K562 (cell line): ENCODE results near the gene GRK3. TPM values are rescaled to one million over a fixed set of nuclear protein-coding genes. Genes with fewer than 3 reads are reported as not detected.

Experiments used
- ATAC-seq: fragments of 200-7000 bp; cut with Tn5 transposase; 3 replicates; pipeline ENCODE4 v1.9.1; 2020; ENCODE audit warnings: moderate library complexity
- BruUV-seq: library from RNA; stranded (reverse); fragments of 400-500 nt; replicated peaks from 2 replicates; lab custom pipeline; 2021; lab: Mats Ljungman, UMichigan
- CTCF ChIA-PET: fragments of 300-600 bp; formaldehyde crosslinking; extraction: SDS; loops from one replicate; lab custom pipeline; 2021; ENCODE audit warnings: low intra/inter-chr PET ratio; lab: Yijun Ruan, JAX
- POLR2A ChIA-PET: fragments of 300-600, 350-650 bp; sonication (Branson Sonifier 250); formaldehyde crosslinking; extraction: SDS; loops from one replicate; lab custom pipeline; 2021; ENCODE audit warnings: antibody characterized with exemption, inconsistent platforms; lab: Yijun Ruan, JAX
- DNase-seq, 4 experiments: peaks; one replicate each; pipeline versions ENCODE4 v3.0.0 to v3.0.0-alpha.2; 2011 to 2018; ENCODE audit warnings: low spot score in 3 of 4, mixed read lengths in 3 of 4; ENCODE audit errors: extremely low read depth in 1 of 4
- FAIRE-seq: peaks from 2 replicates; lab custom pipeline; 2011; peaks lifted over from hg19 to GRCh38; lab: Jason Lieb, UNC
- H2AFZ ChIP-seq: 2 replicates; pipeline ENCODE4 v1.6.0; 2011; ENCODE audit warnings: low read depth, low read length, control low read depth, inconsistent platforms
- H3K27ac ChIP-seq: fragments of 200-600 bp; 3 replicates; pipeline ENCODE4 v1.8.0; 2011; ENCODE audit warnings: low read depth, mild to moderate bottlenecking, control low read depth, inconsistent platforms, low read length, moderate library complexity, mixed read lengths; ENCODE audit errors: extremely low read depth
- H3K27me3 ChIP-seq, 2 experiments: fragments of 300-600 bp in 1 of 2; 2 replicates in 1 of 2; 3 replicates in 1 of 2; pipeline versions ENCODE4 v1.6.0 to v1.8.0; 2011; ENCODE audit warnings: inconsistent platforms in 2 of 2, low read length in 2 of 2, mild to moderate bottlenecking in 1 of 2, mixed read lengths in 1 of 2, moderate library complexity in 1 of 2; ENCODE audit not compliant: control insufficient read depth in 2 of 2, insufficient read depth in 2 of 2
- H3K36me3 ChIP-seq: fragments of 300-600 bp; 3 replicates; pipeline ENCODE4 v1.8.0; 2011; ENCODE audit warnings: mild to moderate bottlenecking, low read length, inconsistent platforms; ENCODE audit not compliant: control insufficient read depth, insufficient read depth
- H3K4me1 ChIP-seq, 2 experiments: fragments of 200-600 bp in 1 of 2; replicated peaks in 1 of 2; 2 replicates in 1 of 2; 3 replicates in 1 of 2; pipeline versions ENCODE4 v1.5.1 to v1.8.0; 2011; ENCODE audit warnings: inconsistent platforms in 2 of 2, low read length in 2 of 2, mild to moderate bottlenecking in 1 of 2, mixed read lengths in 1 of 2, moderate library complexity in 1 of 2; ENCODE audit not compliant: control insufficient read depth in 2 of 2, insufficient read depth in 2 of 2
- H3K4me2 ChIP-seq: 2 replicates; pipeline ENCODE4 v1.6.1; 2011; ENCODE audit warnings: low read length, control low read depth, inconsistent platforms, mixed read lengths; ENCODE audit not compliant: insufficient read depth
- H3K4me3 ChIP-seq: fragments of 200-600 bp; sonication (generic), shearing (Covaris generic); 2 replicates; pipeline ENCODE4 v1.5.1; 2016; ENCODE audit warnings: control low read depth, inconsistent platforms
- H3K79me2 ChIP-seq: fragments of 200-600 bp; 3 replicates; pipeline ENCODE4 v1.8.0; 2011; ENCODE audit warnings: low read length, inconsistent platforms; ENCODE audit not compliant: control insufficient read depth, insufficient read depth
- H3K9ac ChIP-seq, 2 experiments: 2 replicates each; pipeline versions ENCODE4 v1.6.0 to v1.6.1; 2011; ENCODE audit warnings: low read depth in 2 of 2, low read length in 2 of 2, control low read depth in 1 of 2, inconsistent platforms in 1 of 2, mild to moderate bottlenecking in 1 of 2, mixed read lengths in 1 of 2; ENCODE audit not compliant: insufficient read depth in 1 of 2
- H3K9me1 ChIP-seq: one replicate; pipeline ENCODE4 v1.6.0; 2011; ENCODE audit warnings: inconsistent platforms, mild to moderate bottlenecking, low read length, moderate library complexity; ENCODE audit not compliant: control insufficient read depth, insufficient read depth
- H3K9me3 ChIP-seq: replicated peaks from 2 replicates; pipeline ENCODE4 v1.5.1; 2011; ENCODE audit warnings: low read depth, low read length, inconsistent platforms; ENCODE audit not compliant: control insufficient read depth, insufficient read depth
- H4K20me1 ChIP-seq: replicated peaks from 2 replicates; pipeline ENCODE4 v1.6.1; 2011; ENCODE audit warnings: low read length, inconsistent platforms, mixed read lengths; ENCODE audit not compliant: control insufficient read depth, insufficient read depth
- HOXB6 ChIP-seq: fragments of 250-450 bp; sonication (Bioruptor Pico); IDR thresholded peaks from 2 replicates; pipeline ENCODE4 v1.5.1; 2022; ENCODE audit warnings: mild to moderate bottlenecking, borderline replicate concordance
- KLF10 ChIP-seq: fragments of 250-450 bp; sonication (Bioruptor Pico); IDR thresholded peaks from 2 replicates; pipeline ENCODE4 v1.6.1; 2021; ENCODE audit warnings: matching md5 sums
- MBD2 ChIP-seq: sonication (generic); IDR thresholded peaks from 2 replicates; pipeline ENCODE4 v1.6.1; 2016; ENCODE audit warnings: low read depth, borderline replicate concordance
- MXI1 ChIP-seq: IDR thresholded peaks from 2 replicates; pipeline ENCODE4 v1.6.1; 2011; ENCODE audit warnings: low read depth, mild to moderate bottlenecking, improper control_type of control experiment, low read length
- NFXL1 ChIP-seq: fragments of 450-650 bp; formaldehyde crosslinking; IDR thresholded peaks from 2 replicates; pipeline ENCODE4 v1.4.0; 2021; ENCODE audit warnings: mild to moderate bottlenecking
- PHB ChIP-seq: fragments of 250-450 bp; sonication (Bioruptor Pico); IDR thresholded peaks from 2 replicates; pipeline ENCODE4 v1.5.0; 2021
- PYGO2 ChIP-seq: fragments of 450-650 bp; IDR thresholded peaks from 2 replicates; pipeline ENCODE4 v1.6.1; 2016; ENCODE audit warnings: mild to moderate bottlenecking, missing genetic modification characterization, moderate library complexity, missing compliant biosample characterization
- RBM22 ChIP-seq: fragments of 200-400 bp; formaldehyde crosslinking; IDR thresholded peaks from 2 replicates; pipeline ENCODE4 v1.6.1; 2018; ENCODE audit warnings: low read length, low read depth; ENCODE audit not compliant: poor library complexity, severe bottlenecking
- RBM39 ChIP-seq: fragments of 200-400 bp; formaldehyde crosslinking; optimal IDR thresholded peaks from 2 replicates; pipeline ENCODE3; 2018; ENCODE audit warnings: low read depth, low read length
- ZC3H11A ChIP-seq: IDR thresholded peaks from 2 replicates; pipeline ENCODE4 v1.6.1; 2012; ENCODE audit warnings: low read depth, low read length, improper control_type of control experiment
- ZNF121 ChIP-seq: sonication (generic); formaldehyde crosslinking; conservative IDR thresholded peaks from 2 replicates; pipeline ENCODE4 v1.8.0; 2022; ENCODE audit warnings: missing genetic modification reagents
- ZNF197 ChIP-seq: fragments of 200-800 bp; sonication (Bioruptor generic); IDR thresholded peaks from 2 replicates; pipeline ENCODE4 v1.6.1; 2016; ENCODE audit warnings: low read depth, missing genetic modification characterization, missing compliant biosample characterization
- ZNF717 ChIP-seq: fragments of 250-450 bp; sonication (Bioruptor Pico); IDR thresholded peaks from 2 replicates; pipeline ENCODE4 v1.5.0; 2021
- WGBS: fragments of 100-300 bp; shearing (Covaris generic); methylation state at CpG from one replicate; pipeline ENCODE4 v1.1.6; 2016; ENCODE audit warnings: low coverage, mixed read lengths; ENCODE audit not compliant: insufficient coverage; ENCODE audit errors: missing lambda C conversion rate; 5-methylcytosine and 5-hydroxymethylcytosine counted together
- in situ Hi-C: fragments of 300-500 bp; cut with MboI; formaldehyde crosslinking; loops from 4 replicates; pipeline ENCODE4 v1.15.0; 2018; ENCODE audit warnings: inconsistent platforms, mixed read lengths
- intact Hi-C: fragments of 100-400 bp; cut with micrococcal nuclease; formaldehyde crosslinking; loops from 2 replicates; pipeline ENCODE4 v1.14.2; 2022
- polyA plus RNA-seq, 8 experiments: library from polyadenylated mRNA; depleted of rRNA in 4 of 8; stranded (reverse) in 5 of 8; unstranded in 3 of 8; fragments of >200 nt; fragmentation: Nextera tagmentation in 2 of 8; fragmentation: Illumina TruSeq in 1 of 8; extraction: Ambion mirVana in 2 of 8; extraction: Trizol in 1 of 8; gene quantifications; 2 replicates each; pipeline versions ENCODE4 v1.2.1 to v1.2.3, GENCODE V29; 2011 to 2014; ENCODE audit warnings: inconsistent platforms in 1 of 8, missing spikeins in 1 of 8
- total RNA-seq, 7 experiments: library from RNA; depleted of rRNA in 6 of 7; stranded (reverse); fragments of >200 nt in 6 of 7; fragmentation: Illumina TruSeq in 2 of 7; extraction: Trizol in 2 of 7; gene quantifications; 2 replicates each; pipeline versions ENCODE4 v1.2.1 to v1.2.3, GENCODE V29; 2011 to 2021; ENCODE audit warnings: low replicate concordance in 1 of 7
- TF ChIP-seq, protein P1 (sequence below): fragments of 450-650 bp; formaldehyde crosslinking; IDR thresholded peaks from 2 replicates; pipeline ENCODE4 v1.4.0; 2020; ENCODE audit warnings: mild to moderate bottlenecking, mixed read lengths
- TF ChIP-seq, protein P2 (sequence below): IDR thresholded peaks from 2 replicates; pipeline ENCODE4 v1.6.1; 2016; ENCODE audit warnings: missing genetic modification characterization, missing compliant biosample characterization
- TF ChIP-seq, protein P3 (sequence below): fragments of 250-450 bp; sonication (Bioruptor Pico); IDR thresholded peaks from 2 replicates; pipeline ENCODE4 v1.9.0; 2021; ENCODE audit warnings: mild to moderate bottlenecking

The GRK3 gene
- total and polyA plus RNA-seq, 9 of the 15 experiments (the other 6 are each of a cell fraction or from before 2014, with no cell fraction given), result 1.4 to 7.6 (median 3.6) TPM

DNA sequence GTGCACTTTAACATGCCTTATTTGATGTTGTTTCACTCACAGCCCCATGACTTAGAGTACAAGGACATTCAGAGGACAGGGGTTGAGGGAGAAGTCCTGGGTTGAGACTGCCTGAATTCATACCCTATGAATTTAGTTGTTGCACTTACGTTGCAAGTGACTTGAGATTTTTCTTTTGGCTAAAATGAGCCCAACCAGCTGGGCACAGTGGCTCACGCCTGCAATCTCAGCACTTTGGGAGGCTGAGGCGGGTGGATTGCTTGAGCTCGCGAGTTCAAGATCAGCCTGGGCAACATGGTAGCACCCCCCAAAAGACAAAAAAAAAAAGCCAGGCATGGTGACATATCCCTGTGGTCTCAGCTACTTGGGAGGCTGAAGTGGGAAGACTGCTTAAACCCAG lies 7.3 kb upstream of the GRK3 start:
- no peak overlapping the region for H2AFZ ChIP-seq
- FAIRE-seq (no peak), DNase-seq (no peak), ATAC-seq (no peak)
- H3K27ac ChIP-seq, result no peak overlapping the region
- no peak overlapping the region for H3K4me3 ChIP-seq
- TF ChIP-seq ZNF121, result no peak
- TF ChIP-seq, protein P1, sequence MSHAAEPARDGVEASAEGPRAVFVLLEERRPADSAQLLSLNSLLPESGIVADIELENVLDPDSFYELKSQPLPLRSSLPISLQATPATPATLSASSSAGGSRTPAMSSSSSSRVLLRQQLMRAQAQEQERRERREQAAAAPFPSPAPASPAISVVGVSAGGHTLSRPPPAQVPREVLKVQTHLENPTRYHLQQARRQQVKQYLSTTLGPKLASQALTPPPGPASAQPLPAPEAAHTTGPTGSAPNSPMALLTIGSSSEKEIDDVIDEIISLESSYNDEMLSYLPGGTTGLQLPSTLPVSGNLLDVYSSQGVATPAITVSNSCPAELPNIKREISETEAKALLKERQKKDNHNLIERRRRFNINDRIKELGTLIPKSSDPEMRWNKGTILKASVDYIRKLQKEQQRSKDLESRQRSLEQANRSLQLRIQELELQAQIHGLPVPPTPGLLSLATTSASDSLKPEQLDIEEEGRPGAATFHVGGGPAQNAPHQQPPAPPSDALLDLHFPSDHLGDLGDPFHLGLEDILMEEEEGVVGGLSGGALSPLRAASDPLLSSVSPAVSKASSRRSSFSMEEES (CRISPR knock-in tag), result no peak
- no peak for TF ChIP-seq PYGO2 (tag)
- no peak for TF ChIP-seq MBD2
- TF ChIP-seq, protein P2, sequence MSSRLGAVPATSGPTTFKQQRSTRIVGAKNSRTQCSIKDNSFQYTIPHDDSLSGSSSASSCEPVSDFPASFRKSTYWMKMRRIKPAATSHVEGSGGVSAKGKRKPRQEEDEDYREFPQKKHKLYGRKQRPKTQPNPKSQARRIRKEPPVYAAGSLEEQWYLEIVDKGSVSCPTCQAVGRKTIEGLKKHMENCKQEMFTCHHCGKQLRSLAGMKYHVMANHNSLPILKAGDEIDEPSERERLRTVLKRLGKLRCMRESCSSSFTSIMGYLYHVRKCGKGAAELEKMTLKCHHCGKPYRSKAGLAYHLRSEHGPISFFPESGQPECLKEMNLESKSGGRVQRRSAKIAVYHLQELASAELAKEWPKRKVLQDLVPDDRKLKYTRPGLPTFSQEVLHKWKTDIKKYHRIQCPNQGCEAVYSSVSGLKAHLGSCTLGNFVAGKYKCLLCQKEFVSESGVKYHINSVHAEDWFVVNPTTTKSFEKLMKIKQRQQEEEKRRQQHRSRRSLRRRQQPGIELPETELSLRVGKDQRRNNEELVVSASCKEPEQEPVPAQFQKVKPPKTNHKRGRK (tag), result no peak
- TF ChIP-seq RBM22, result no peak
- TF ChIP-seq, protein P3, sequence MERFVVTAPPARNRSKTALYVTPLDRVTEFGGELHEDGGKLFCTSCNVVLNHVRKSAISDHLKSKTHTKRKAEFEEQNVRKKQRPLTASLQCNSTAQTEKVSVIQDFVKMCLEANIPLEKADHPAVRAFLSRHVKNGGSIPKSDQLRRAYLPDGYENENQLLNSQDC (CRISPR knock-in tag), result no peak
- TF ChIP-seq KLF10 (CRISPR knock-in tag), result no peak
- no peak for TF ChIP-seq RBM39
- no peak for TF ChIP-seq HOXB6 (CRISPR knock-in tag)
- no peak for TF ChIP-seq PHB (CRISPR knock-in tag)
- TF ChIP-seq ZNF717 (CRISPR knock-in tag), result no peak
- TF ChIP-seq MXI1, result no peak
- TF ChIP-seq ZC3H11A, result no peak
- TF ChIP-seq NFXL1 (CRISPR knock-in tag), result no peak
- TF ChIP-seq ZNF197 (CRISPR knock-in tag), result no peak
- CTCF ChIA-PET, result no interaction called here
- no peaks in the 10 kb centered on the region for H4K20me1 ChIP-seq
- no peak overlapping the region for H3K4me2 ChIP-seq
- WGBS, result 42% methylated on average over 5 of the region's 5 CpGs
- H3K9me1 ChIP-seq, result no peaks in the 10 kb centered on the region
- no peaks in the 10 kb centered on the region for H3K4me1 ChIP-seq
- intact Hi-C loops, result no loop called here
- in situ Hi-C loops, result no loop called here
- POLR2A ChIA-PET, result no interaction called here
- BruUV-seq, result no TSS peak
- H3K36me3 ChIP-seq, result no peaks in the 10 kb centered on the region
- H3K27me3 ChIP-seq, result no peaks in the 10 kb centered on the region
- no peak overlapping the region for H3K9ac ChIP-seq
- H3K9me3 ChIP-seq, result no peaks in the 10 kb centered on the region
- no peaks in the 10 kb centered on the region for H3K79me2 ChIP-seq
